Thyroid gland (tissue), 4 donors: Measurements from ENCODE around the gene CEACAM4. TPM values are rescaled to one million over a fixed set of nuclear protein-coding genes. Genes with fewer than 3 reads are reported as not detected.

Experiments
- DNase-seq, 2 donors: peaks; one replicate each; pipeline ENCODE4 v3.0.0-alpha.2; 2019
- H3K27ac ChIP-seq, 3 donors: fragments of 200-600 bp; sonication (generic); 1 replicate in 2 of 3; 2 replicates in 1 of 3; pipeline ENCODE4 v1.5.1; 2016 to 2019; ENCODE audit warnings: mild to moderate bottlenecking in 1 of 3, moderate library complexity in 1 of 3
- H3K27me3 ChIP-seq: fragments of 200-600 bp; sonication (generic); one replicate; pipeline ENCODE4 v1.5.1; 2019
- H3K36me3 ChIP-seq, 2 donors: fragments of 200-600 bp; sonication (generic); one replicate each; pipeline ENCODE4 v1.5.1; 2016 to 2019
- H3K4me1 ChIP-seq, 2 donors: fragments of 200-600 bp; sonication (generic); one replicate each; pipeline ENCODE4 v1.5.1; 2017 to 2019
- H3K4me3 ChIP-seq, 3 donors: fragments of 200-600 bp; sonication (generic); replicated peaks in 1 of 3; 1 replicate in 2 of 3; 2 replicates in 1 of 3; pipeline ENCODE4 v1.5.1; 2016; ENCODE audit warnings: mild to moderate bottlenecking in 1 of 3
- H3K9me3 ChIP-seq: fragments of 200-600 bp; sonication (generic); one replicate; pipeline ENCODE4 v1.5.1; 2017
- CTCF ChIP-seq, 6 experiments: fragments of 200-600 bp in 3 of 6; fragments of 450-650 bp in 3 of 6; sonication (generic) in 3 of 6; IDR thresholded peaks; one replicate each; pipeline ENCODE4 v1.5.1; 2016 to 2019; ENCODE audit warnings: antibody characterized with exemption in 6 of 6, mild to moderate bottlenecking in 2 of 6, inconsistent platforms in 1 of 6, moderate library complexity in 1 of 6
- POLR2A ChIP-seq, 2 donors: fragments of 450-650 bp; IDR thresholded peaks; one replicate each; pipeline ENCODE4 v1.6.1; 2017; ENCODE audit warnings: antibody characterized with exemption in 2 of 2, mild to moderate bottlenecking in 2 of 2, moderate library complexity in 1 of 2
- WGBS, 2 donors: methylation state at CpG; one replicate each; pipeline ENCODE4 v1.1.5; 2017; 5-methylcytosine and 5-hydroxymethylcytosine counted together
- intact Hi-C: fragments of 100-400 bp; cut with DNase I; formaldehyde crosslinking; loops from one replicate; pipeline ENCODE4 v1.15.1; 2023
- small RNA-seq: library from RNA; depleted of rRNA; stranded (forward); fragments of <200 nt; gene quantifications from one replicate; pipeline ENCODE3, GENCODE V24; 2016
- total RNA-seq, 4 donors: library from RNA; depleted of rRNA; stranded (reverse); fragments of >200 nt; gene quantifications; one replicate each; pipeline ENCODE4 v1.2.3, GENCODE V29; 2016

The CEACAM4 gene
- total RNA-seq, 4 donors from 2014 or later, result 0.73 to 3.5 TPM; not detected in 2

GRCh38 chr19:41570179-41570578 is 56.7 kb downstream of the CEACAM4 start:
- intact Hi-C loops, result loop anchor here (10.0 kb wide), 1 partner anchor 115 kb away; no protein-coding TSS in a partner anchor
- H3K4me3 ChIP-seq, result no peak overlapping the region
- H3K27ac ChIP-seq, result no peak overlapping the region
- no peaks in the 10 kb centered on the region for H3K36me3 ChIP-seq
- H3K27me3 ChIP-seq, result peaks cover 12% of the 10 kb centered on the region
- no peaks in the 10 kb centered on the region for H3K4me1 ChIP-seq
- DNase-seq, result no peak
- no peak for TF ChIP-seq CTCF (IDR thresholded peaks at IDR 0.05)
- TF ChIP-seq POLR2A (IDR thresholded peaks at IDR 0.05), result no peak
- H3K9me3 ChIP-seq, result no peaks in the 10 kb centered on the region
- WGBS, 2 donors, result 28 to 45% methylated on average over 3 of the region's 3 CpGs

GRCh38 chr19:41569481-41570150 is 57.3 kb downstream of the CEACAM4 start:
- peaks cover 13% of the 10 kb centered on the region for H3K27me3 ChIP-seq
- intact Hi-C loops, result loop anchor here (10.0 kb wide), 1 partner anchor 115 kb away; no protein-coding TSS in a partner anchor

More at GRCh38 chr19:41569481-41570150, 57.3 kb downstream of the CEACAM4 start:
- no peak for DNase-seq
- Histone ChIP-seq H3K4me3 (no peak overlapping the region), H3K4me1 (no peaks in the 10 kb centered on the region), H3K27ac (no peak overlapping the region), H3K9me3 (no peaks in the 10 kb centered on the region), H3K36me3 (no peaks in the 10 kb centered on the region)
- WGBS, 2 donors, result 56 to 58% methylated on average over 6 to 8 of the region's 11 CpGs
- TF ChIP-seq CTCF (IDR thresholded peaks at IDR 0.05), result no peak
- TF ChIP-seq POLR2A (IDR thresholded peaks at IDR 0.05), result no peak

Small RNA genes within 50 kb of the gene (small RNA-seq; reads per million reads assigned to genes)
- not detected for gene AC243960.4

Other genes starting within 250 kb of the CEACAM4 start
- gene EXOSC5, start 229.7 kb downstream of the CEACAM4 start, total RNA-seq, result 10 to 100 TPM; 11.8 to 20.7 (median 14.2) TPM
- gene BCKDHA, start 229.3 kb downstream of the CEACAM4 start, total RNA-seq, result 10 to 100 TPM; 57.4 to 90.9 (median 85.6) TPM
- 1 to 10 TPM in 2 of 4 donors, under 1 TPM in 1, not detected in 1; 0.59 to 2.4 (median 1.4) TPM for gene B3GNT8, start 199.7 kb downstream of the CEACAM4 start, total RNA-seq
- 10 to 100 TPM; 39.1 to 53.1 (median 44.2) TPM for gene DMAC2, start 187.2 kb downstream of the CEACAM4 start, total RNA-seq
- not detected for gene ERICH4, start 183.9 kb downstream of the CEACAM4 start, total RNA-seq
- 10 to 100 TPM in 1 of 4 donors, 1 to 10 TPM in 1, under 1 TPM in 1, not detected in 1; 0.56 to 34.8 (median 2.6) TPM for gene CEACAM21, start 50.9 kb downstream of the CEACAM4 start, total RNA-seq
- gene CEACAM7, start 61.2 kb upstream of the CEACAM4 start, total RNA-seq, result not detected
- gene CEACAM5, start 81.6 kb upstream of the CEACAM4 start, total RNA-seq, result 1 to 10 TPM in 2 of 4 donors, not detected in 2; 1.2 to 8.8 TPM
- under 1 TPM in 2 of 4 donors, not detected in 2; 0.11 to 0.13 TPM for gene CEACAM6, start 128.5 kb upstream of the CEACAM4 start, total RNA-seq
- gene CEACAM3, start 169.5 kb upstream of the CEACAM4 start, total RNA-seq, result not detected
- gene LYPD4, start 217.6 kb upstream of the CEACAM4 start, total RNA-seq, result not detected
- under 1 TPM in 1 of 4 donors, not detected in 3; 0.13 TPM for gene DMRTC2, start 218.0 kb upstream of the CEACAM4 start, total RNA-seq
- gene RPS19, start 233.2 kb upstream of the CEACAM4 start, total RNA-seq, result 1,000 to 10,000 TPM in 1 of 4 donors, 100 to 1,000 TPM in 3; 351 to 1,305 (median 623) TPM